Activated gamma-delta T cell (primary cell): ENCODE data around the gene CCDC171.
"Not testable (repeated sequence)": the region's sequence is repeated elsewhere in the genome, so short reads cannot be mapped to it uniquely, and the experiment has no call there.

Source experiments
- DNase-seq: peaks from one replicate; lab custom pipeline; 2025; lab: John Stamatoyannopoulos, UW
- total RNA-seq, 2 donors: gene quantifications; one replicate each; lab custom pipeline; 2026; lab: John Stamatoyannopoulos, UW

CCDC171 gene
- 7.9 to 8.9 reads per million in 2 donors for total RNA-seq

GRCh38 chr9:15552636-15553527 is at the start of gene CCDC171:
TSS of gene CCDC171 (plus strand) at chr9:15553043. CDS start at chr9:15564089, 11,046 bp downstream.
- DNase-seq = peak; percentile 76

- no peak for DNase-seq
Measured at GRCh38 chr9:15505921-15506320, 46.9 kb upstream of the CCDC171 start.

- DNase-seq = peak; percentile 42
Measured at GRCh38 chr9:15509931-15510788, 42.7 kb upstream of the CCDC171 start.

GRCh38 chr9:15510789-15511575 is 41.9 kb upstream of the CCDC171 start, which contains the start of gene PSIP1:
TSS of gene PSIP1 (minus strand) at chr9:15510970. CDS start at chr9:15510188, 782 bp downstream.
- peak; percentile 73 for DNase-seq

GRCh38 chr9:15512204-15512603 is 40.6 kb upstream of the CCDC171 start:
- no peak for DNase-seq

- no peak for DNase-seq
Measured at GRCh38 chr9:15512889-15513288, 40.0 kb upstream of the CCDC171 start.

GRCh38 chr9:15513335-15513734 is 39.5 kb upstream of the CCDC171 start:
- DNase-seq = no peak

- DNase-seq = no peak
Measured at GRCh38 chr9:15519831-15520230, 33.0 kb upstream of the CCDC171 start.

GRCh38 chr9:15521254-15521653 is 31.6 kb upstream of the CCDC171 start:
- DNase-seq = no peak

GRCh38 chr9:15522130-15522755 is 30.6 kb upstream of the CCDC171 start:
- no peak for DNase-seq

- DNase-seq = no peak
Measured at GRCh38 chr9:15524845-15525455, 27.9 kb upstream of the CCDC171 start.

GRCh38 chr9:15525958-15526357 is 26.9 kb upstream of the CCDC171 start:
- DNase-seq = no peak

GRCh38 chr9:15527035-15527434 is 25.8 kb upstream of the CCDC171 start:
- DNase-seq = not testable (repeated sequence)

GRCh38 chr9:15529566-15530324 is 23.1 kb upstream of the CCDC171 start:
- no peak for DNase-seq

- no peak for DNase-seq
Measured at GRCh38 chr9:15531380-15531779, 21.5 kb upstream of the CCDC171 start.

GRCh38 chr9:15541872-15542271 is 11.0 kb upstream of the CCDC171 start:
- DNase-seq = no peak

- DNase-seq = no peak
Measured at GRCh38 chr9:15542624-15543023, 10.2 kb upstream of the CCDC171 start.

GRCh38 chr9:15543047-15543813 is 9.6 kb upstream of the CCDC171 start:
- DNase-seq = no peak

- no peak for DNase-seq
Measured at GRCh38 chr9:15549611-15550010, 3.2 kb upstream of the CCDC171 start.
